H1 (cell line): Measurements from ENCODE around the gene NTN4. TPM values are rescaled to one million over a fixed set of nuclear protein-coding genes. Genes with fewer than 3 reads are reported as not detected.

Experiments used
- CHD7 ChIP-seq: fragments of 300-600 bp; sonication (generic); IDR thresholded peaks from 2 replicates; pipeline ENCODE4 v1.7.1; 2012; ENCODE audit warnings: low read length, moderate library complexity, mild to moderate bottlenecking, inconsistent platforms; ENCODE audit not compliant: insufficient replicate concordance
- GABPA ChIP-seq: IDR thresholded peaks from 2 replicates; pipeline ENCODE4 v1.6.1; 2011; ENCODE audit warnings: mild to moderate bottlenecking, low read length, moderate library complexity, borderline replicate concordance; ENCODE audit not compliant: insufficient read depth
- HDAC6 ChIP-seq: IDR thresholded peaks from one replicate; pipeline ENCODE4 v1.7.1; 2012; ENCODE audit warnings: low read depth, mild to moderate bottlenecking, inconsistent platforms, low read length, moderate library complexity
- KDM4A ChIP-seq: IDR thresholded peaks from one replicate; pipeline ENCODE4 v1.7.1; 2012; ENCODE audit warnings: low read depth, mild to moderate bottlenecking, moderate library complexity, low read length, inconsistent platforms; ENCODE audit not compliant: severe bottlenecking
- NANOG ChIP-seq: IDR thresholded peaks from 2 replicates; pipeline ENCODE4 v1.6.1; 2011; ENCODE audit warnings: low read length, low read depth, mild to moderate bottlenecking, inconsistent platforms; ENCODE audit not compliant: insufficient read depth, poor library complexity, severe bottlenecking
- SIX5 ChIP-seq: IDR thresholded peaks from 2 replicates; pipeline ENCODE4 v1.6.1; 2011; ENCODE audit warnings: mild to moderate bottlenecking, low read depth, low read length
- SP1 ChIP-seq: IDR thresholded peaks from 2 replicates; pipeline ENCODE4 v1.6.1; 2011; ENCODE audit warnings: low read depth, low read length
- SUZ12 ChIP-seq: fragments of 200-600 bp; sonication (generic); IDR thresholded peaks from 2 replicates; pipeline ENCODE4 v1.6.1; 2012; ENCODE audit warnings: mild to moderate bottlenecking, inconsistent platforms, low read length, moderate library complexity, mixed read lengths
- polyA plus RNA-seq, 7 experiments: library from polyadenylated mRNA; depleted of rRNA in 3 of 7; stranded (reverse) in 5 of 7; unstranded in 2 of 7; fragments of >200 nt in 5 of 7; fragments of 200-250 nt in 2 of 7; gene quantifications; 1 replicate in 5 of 7; 2 replicates in 1 of 7; 4 replicates in 1 of 7; pipeline versions ENCODE4 v1.2.1 to v1.2.3, GENCODE V29; 2011 to 2013; ENCODE audit warnings: missing spikeins in 2 of 7, mixed read lengths in 2 of 7
- total RNA-seq: library from RNA; stranded (reverse); fragmentation: NEBNext Ultra II Directional; extraction: Animal tissue kit (Norgen Biotek cat#: 25700); gene quantifications from 2 replicates; pipeline ENCODE4 v1.2.1, GENCODE V29; 2021

The NTN4 gene
- total and polyA plus RNA-seq, 2 of the 8 experiments (the other 6 are each of a cell fraction or from before 2014, with no cell fraction given): 0.74 to 1.3 TPM

- TF ChIP-seq CHD7: no peak
- no peak for TF ChIP-seq SP1
- no peak for TF ChIP-seq KDM4A
- no peak for TF ChIP-seq HDAC6
- no peak for TF ChIP-seq SIX5
- TF ChIP-seq SUZ12: no peak
- TF ChIP-seq NANOG: no peak
- TF ChIP-seq GABPA: no peak
These were observed 166.0 kb downstream of the NTN4 start (continued) for GRCh38 chr12:95624589-95624988.
